Thoracic aorta (tissue), 2 donors: Measurements from ENCODE around the gene CARMIL1. TPM values are rescaled to one million over a fixed set of nuclear protein-coding genes. Genes with fewer than 3 reads are reported as not detected.

Experiments
- ATAC-seq: fragments of 150-250 bp; one replicate; pipeline ENCODE4 v1.8.0; 2017; ENCODE audit warnings: low read depth; ENCODE audit not compliant: insufficient number of reproducible peaks, low FRiP score
- DNase-seq: peaks from one replicate; pipeline ENCODE4 v3.0.0-alpha.2; 2020; ENCODE audit warnings: low spot score
- H3K27ac ChIP-seq, 2 donors: fragments of 200-600 bp; sonication (generic); 1 replicate in 1 of 2; 2 replicates in 1 of 2; pipeline ENCODE4 v1.5.1; 2016; ENCODE audit warnings: mild to moderate bottlenecking in 2 of 2, moderate library complexity in 2 of 2
- H3K27me3 ChIP-seq: fragments of 200-600 bp; sonication (generic); replicated peaks from 2 replicates; pipeline ENCODE4 v1.6.0; 2016; ENCODE audit warnings: mild to moderate bottlenecking; ENCODE audit not compliant: insufficient read depth
- H3K36me3 ChIP-seq: fragments of 200-600 bp; sonication (generic); one replicate; pipeline ENCODE4 v1.5.1; 2016
- H3K4me1 ChIP-seq, 2 donors: fragments of 200-600 bp; sonication (generic); 1 replicate in 1 of 2; 2 replicates in 1 of 2; pipeline versions ENCODE4 v1.5.1 to v1.6.0; 2016; ENCODE audit warnings: low read depth in 2 of 2, mild to moderate bottlenecking in 1 of 2; ENCODE audit not compliant: control insufficient read depth in 1 of 2
- H3K4me3 ChIP-seq: fragments of 200-600 bp; sonication (generic); 2 replicates; pipeline ENCODE4 v1.5.1; 2016; ENCODE audit warnings: mild to moderate bottlenecking
- H3K9me3 ChIP-seq: fragments of 200-600 bp; sonication (generic); 2 replicates; pipeline ENCODE4 v1.5.1; 2016
- CTCF ChIP-seq: fragments of 200-600 bp; sonication (generic); IDR thresholded peaks from one replicate; pipeline ENCODE4 v1.5.1; 2019; ENCODE audit warnings: antibody characterized with exemption
- total RNA-seq, 2 donors: library from RNA; depleted of rRNA; stranded (reverse); fragments of >200 nt; gene quantifications; one replicate each; pipeline versions ENCODE4 v1.1.0 to v1.2.3, GENCODE V29; 2016

CARMIL1 gene
- total RNA-seq, 2 donors from 2014 or later = 60.4 to 63.0 TPM

GRCh38 chr6:25363427-25363826 is 84.3 kb downstream of the CARMIL1 start:
- Histone ChIP-seq H3K27ac (peak overlapping the region in 1 of 2 donors; percentile 5), H3K4me1 (peaks cover 66 to 97% of the 10 kb centered on the region in 2 donors), H3K36me3 (no peaks in the 10 kb centered on the region), H3K9me3 (no peaks in the 10 kb centered on the region), H3K4me3 (peak overlapping the region; percentile 4), H3K27me3 (no peaks in the 10 kb centered on the region)
- TF ChIP-seq CTCF = no peak
- ATAC-seq (no peak), DNase-seq (no peak)

- H3K36me3 ChIP-seq = no peaks in the 10 kb centered on the region
- peak overlapping the region; percentile 2 to 66 for H3K27ac ChIP-seq
- DNase-seq (no peak), ATAC-seq (no peak)
- no peak for TF ChIP-seq CTCF
- peaks cover 69 to 97% of the 10 kb centered on the region in 2 donors for H3K4me1 ChIP-seq
- no peaks in the 10 kb centered on the region for H3K27me3 ChIP-seq
- no peak overlapping the region for H3K4me3 ChIP-seq
- H3K9me3 ChIP-seq = no peaks in the 10 kb centered on the region
These were observed 86.0 kb downstream of the CARMIL1 start for GRCh38 chr6:25365154-25365553.

GRCh38 chr6:25366903-25367545 is 87.8 kb downstream of the CARMIL1 start:
- no peak for DNase-seq
- Histone ChIP-seq H3K36me3 (no peaks in the 10 kb centered on the region), H3K4me1 (peaks cover 68 to 84% of the 10 kb centered on the region in 2 donors), H3K27me3 (no peaks in the 10 kb centered on the region), H3K27ac (peak overlapping the region; percentile 3 to 69), H3K4me3 (peak overlapping the region; percentile 29), H3K9me3 (no peaks in the 10 kb centered on the region)
- no peak for TF ChIP-seq CTCF
- ATAC-seq = no peak

- H3K27ac ChIP-seq = peak overlapping the region in 1 of 2 donors; percentile 69
- no peak for ATAC-seq
- H3K27me3 ChIP-seq = no peaks in the 10 kb centered on the region
- DNase-seq = no peak
- H3K9me3 ChIP-seq = no peaks in the 10 kb centered on the region
- peaks cover 56 to 67% of the 10 kb centered on the region in 2 donors for H3K4me1 ChIP-seq
- H3K36me3 ChIP-seq = no peaks in the 10 kb centered on the region
- no peak for TF ChIP-seq CTCF
- peak overlapping the region; percentile 33 for H3K4me3 ChIP-seq
These were observed 89.9 kb downstream of the CARMIL1 start for GRCh38 chr6:25369036-25369432.

GRCh38 chr6:25369433-25370177 is 90.4 kb downstream of the CARMIL1 start:
- TF ChIP-seq CTCF = no peak
- DNase-seq (no peak), ATAC-seq (no peak)
- H3K4me1 ChIP-seq = peaks cover 52 to 61% of the 10 kb centered on the region in 2 donors
- no peaks in the 10 kb centered on the region for H3K36me3 ChIP-seq
- H3K27ac ChIP-seq = peak overlapping the region; percentile 52 to 69
- no peaks in the 10 kb centered on the region for H3K27me3 ChIP-seq
- no peaks in the 10 kb centered on the region for H3K9me3 ChIP-seq
- peak overlapping the region; percentile 33 for H3K4me3 ChIP-seq
